Naive thymus-derived CD8-positive, alpha-beta T cell (primary cell): ENCODE data around the gene RHBDF1. TPM values are rescaled to one million over a fixed set of nuclear protein-coding genes. Genes with fewer than 3 reads are reported as not detected.

Source experiments
- ATAC-seq, 2 donors: fragments of 150-1000 bp; cut with Tn5 transposase in 1 of 2; sonication (Bioruptor Pico), chemical (Tn5 transposase) in 1 of 2; 1 replicate in 1 of 2; 2 replicates in 1 of 2; pipeline ENCODE4 v1.10.0; 2021; ENCODE audit warnings: mild to moderate bottlenecking in 2 of 2, moderate library complexity in 2 of 2
- POLR2A ChIA-PET: fragments of 350-600 bp; sonication (Branson Sonifier 250); formaldehyde crosslinking; loops from one replicate; lab custom pipeline; 2021; ENCODE audit warnings: antibody characterized with exemption; lab: Charles Lee
- DNase-seq, 10 donors: peaks; one replicate each; pipeline versions ENCODE4 v3.0.0 to v3.0.0-alpha.2; 2020 to 2022
- H3K27ac Mint-ChIP-seq, 10 donors: one replicate each; pipeline ENCODE4 v1.8.0; 2020 to 2022; ENCODE audit warnings: mild to moderate bottlenecking in 10 of 10, mixed read lengths in 10 of 10, moderate library complexity in 4 of 10, inconsistent platforms in 1 of 10
- H3K27me3 Mint-ChIP-seq, 5 donors: one replicate each; pipeline ENCODE4 v1.8.0; 2021 to 2022; ENCODE audit warnings: mixed read lengths in 5 of 5
- H3K36me3 Mint-ChIP-seq, 3 donors: one replicate each; pipeline ENCODE4 v1.8.0; 2020 to 2022; ENCODE audit warnings: mixed read lengths in 3 of 3, mild to moderate bottlenecking in 2 of 3, inconsistent platforms in 1 of 3
- H3K4me1 Mint-ChIP-seq, 4 donors: one replicate each; pipeline ENCODE4 v1.8.0; 2021 to 2022; ENCODE audit warnings: mixed read lengths in 4 of 4
- H3K4me3 Mint-ChIP-seq, 10 donors: one replicate each; pipeline ENCODE4 v1.8.0; 2020 to 2022; ENCODE audit warnings: mild to moderate bottlenecking in 10 of 10, mixed read lengths in 10 of 10, moderate library complexity in 6 of 10, inconsistent platforms in 1 of 10
- H3K9me3 Mint-ChIP-seq, 9 donors: one replicate each; pipeline ENCODE4 v1.8.0; 2020 to 2022; ENCODE audit warnings: mixed read lengths in 9 of 9, mild to moderate bottlenecking in 3 of 9, inconsistent platforms in 1 of 9, moderate library complexity in 1 of 9
- polyA plus RNA-seq, 3 donors: library from polyadenylated mRNA; unstranded; fragments of 300-500 nt; fragmentation: Illumina TruSeq; gene quantifications; one replicate each; pipeline ENCODE4 v1.2.3, GENCODE V29; 2021
- total RNA-seq, 8 experiments: library from RNA in 2 of 8; stranded (reverse) in 2 of 8; gene quantifications; one replicate each; pipeline ENCODE4 v1.2.3 and lab custom pipeline; 2021 to 2026

Gene RHBDF1
- total and polyA plus RNA-seq, 5 experiments from 2014 or later = 0.50 TPM; not detected in 4

DNA sequence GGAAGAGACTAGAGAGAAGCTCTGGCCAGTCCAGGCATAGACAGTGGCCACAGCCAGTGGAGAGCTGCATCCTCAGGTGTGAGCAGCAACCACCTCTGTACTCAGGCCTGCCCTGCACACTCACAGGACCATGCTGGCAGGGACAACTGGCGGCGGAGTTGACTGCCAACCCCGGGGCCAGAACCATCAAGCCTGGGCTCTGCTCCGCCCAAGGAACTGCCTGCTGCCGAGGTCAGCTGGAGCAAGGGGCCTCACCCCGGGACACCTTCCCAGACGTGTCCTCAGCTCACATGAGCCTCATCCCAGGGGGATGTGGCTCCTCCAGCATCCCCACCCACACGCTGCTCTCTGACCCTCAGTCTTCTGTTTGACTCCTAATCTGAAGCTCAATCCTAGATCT is 3.2 kb downstream of the RHBDF1 start:
- peak overlapping the region in 1 of 10 donors; percentile 37 for H3K27ac Mint-ChIP-seq
- H3K36me3 Mint-ChIP-seq = peaks cover 0 to 3% (median 0%) of the 10 kb centered on the region in 3 donors
- ATAC-seq (no peak), DNase-seq (no peak)
- H3K27me3 Mint-ChIP-seq = peaks cover 15 to 42% (median 21%) of the 10 kb centered on the region in 5 donors
- POLR2A ChIA-PET = no interaction called here
- H3K9me3 Mint-ChIP-seq = no peaks in the 10 kb centered on the region
- peaks cover 6 to 12% (median 7%) of the 10 kb centered on the region in 4 donors for H3K4me1 Mint-ChIP-seq
- H3K4me3 Mint-ChIP-seq = no peak overlapping the region

DNA sequence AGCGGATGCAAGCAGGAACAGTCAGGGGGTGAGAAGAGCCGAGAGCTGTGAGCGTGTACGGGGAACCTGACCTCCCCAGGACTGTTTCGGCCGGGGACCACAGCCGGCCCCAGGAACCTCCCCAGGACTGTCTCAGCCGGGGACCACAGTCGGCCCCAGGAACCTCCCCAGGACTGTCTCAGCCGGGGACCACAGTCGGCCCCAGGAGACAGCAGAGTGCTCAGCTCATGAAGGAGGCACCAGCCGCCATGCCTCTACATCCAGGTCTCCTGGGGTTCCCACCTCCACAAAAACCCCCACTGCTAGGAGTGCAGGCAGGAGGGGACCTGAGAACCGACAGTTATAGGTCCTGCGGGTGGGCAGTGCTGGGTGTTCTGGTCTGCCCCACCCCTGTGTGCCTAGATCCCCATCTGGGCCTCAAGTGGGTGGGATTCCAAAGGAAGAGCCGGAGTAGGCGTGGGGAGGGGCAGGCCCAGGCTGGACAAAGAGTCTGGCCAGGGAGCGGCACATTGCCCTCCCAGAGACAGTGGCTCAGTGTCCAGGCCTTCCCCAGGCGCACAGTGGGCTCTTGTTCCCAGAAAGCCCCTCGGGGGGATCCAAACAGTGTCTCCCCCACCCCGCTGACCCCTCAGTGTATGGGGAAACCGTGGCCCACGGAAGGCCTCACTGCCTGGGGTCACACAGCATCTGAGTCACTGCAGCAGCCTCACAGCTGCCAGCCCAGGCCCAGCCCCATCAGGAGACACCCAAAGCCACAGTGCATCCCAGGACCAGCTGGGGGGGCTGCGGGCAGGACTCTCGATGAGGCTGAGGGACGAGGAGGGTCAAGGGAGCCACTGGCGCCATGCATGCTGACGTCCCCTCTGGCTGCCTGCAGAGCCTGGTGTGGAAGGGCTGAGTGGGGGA is 4.3 kb downstream of the RHBDF1 start:
- H3K27me3 Mint-ChIP-seq = peaks cover 11 to 34% (median 15%) of the 10 kb centered on the region in 5 donors
- no peak overlapping the region for H3K27ac Mint-ChIP-seq
- DNase-seq (no peak), ATAC-seq (no peak)
- POLR2A ChIA-PET = no interaction called here
- H3K4me1 Mint-ChIP-seq = peaks cover 6 to 10% (median 7%) of the 10 kb centered on the region in 4 donors
- no peak overlapping the region for H3K4me3 Mint-ChIP-seq
- no peaks in the 10 kb centered on the region for H3K9me3 Mint-ChIP-seq
- H3K36me3 Mint-ChIP-seq = peaks cover 0 to 3% (median 0%) of the 10 kb centered on the region in 3 donors

DNA sequence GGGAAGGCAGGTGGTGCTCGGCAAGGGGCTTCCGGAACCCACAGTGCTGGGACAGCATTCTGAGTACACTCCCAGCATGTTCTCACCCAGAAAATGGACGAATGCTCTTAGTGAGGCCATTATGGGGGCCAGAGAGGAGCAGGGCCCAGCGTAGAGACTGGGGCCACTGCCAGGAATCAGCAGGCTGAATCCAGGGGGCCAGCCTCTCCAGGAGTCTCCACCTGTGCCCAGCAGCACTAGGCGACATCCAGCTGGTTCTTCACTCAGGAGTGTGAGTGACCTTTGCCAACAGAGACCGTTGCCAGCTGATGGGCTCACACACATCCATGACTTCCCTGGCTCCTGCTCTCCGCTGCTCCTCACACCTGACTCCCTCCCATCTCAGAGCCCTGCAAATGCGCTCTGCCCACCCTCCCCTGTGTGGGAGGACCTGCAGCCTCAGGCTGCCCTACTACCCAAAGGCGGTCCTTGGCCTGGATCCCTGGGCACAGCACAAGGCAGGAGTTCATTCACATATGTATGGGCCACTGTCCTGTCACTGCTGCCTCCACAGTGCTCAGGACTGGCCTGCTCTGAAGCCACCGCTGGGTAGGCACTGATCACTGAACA is 5.1 kb downstream of the RHBDF1 start:
- Mint-ChIP-seq H3K9me3 (no peaks in the 10 kb centered on the region), H3K27ac (no peak overlapping the region), H3K4me1 (peaks cover 3 to 5% (median 4%) of the 10 kb centered on the region in 4 donors), H3K27me3 (peaks cover 8 to 29% (median 11%) of the 10 kb centered on the region in 5 donors), H3K36me3 (no peaks in the 10 kb centered on the region), H3K4me3 (no peak overlapping the region)
- POLR2A ChIA-PET = no interaction called here
- ATAC-seq = no peak
- DNase-seq = no peak

GRCh38 chr16:66309-67182 is 5.9 kb downstream of the RHBDF1 start:
- DNase-seq (no peak), ATAC-seq (no peak)
- Mint-ChIP-seq H3K27me3 (peaks cover 8 to 26% (median 11%) of the 10 kb centered on the region in 5 donors), H3K27ac (no peak overlapping the region), H3K36me3 (no peaks in the 10 kb centered on the region), H3K9me3 (no peaks in the 10 kb centered on the region), H3K4me1 (peaks cover 2 to 5% (median 3%) of the 10 kb centered on the region in 4 donors), H3K4me3 (no peak overlapping the region)
- POLR2A ChIA-PET = interaction anchor here (1.2 to 2.1 kb wide), 3 partner anchors 11 to 31 kb away, joined by 4 to 18 read pairs (median 10); no protein-coding TSS in a partner anchor

GRCh38 chr16:65745-66144 is 6.7 kb downstream of the RHBDF1 start:
- peaks cover 0 to 5% (median 3%) of the 10 kb centered on the region in 4 donors for H3K4me1 Mint-ChIP-seq
- DNase-seq (peak; percentile 64 to 88 (median 80)), ATAC-seq (peak; percentile 97 to 98)
- peaks cover 5 to 21% (median 10%) of the 10 kb centered on the region in 5 donors for H3K27me3 Mint-ChIP-seq
- H3K9me3 Mint-ChIP-seq = no peaks in the 10 kb centered on the region
- no peak overlapping the region for H3K4me3 Mint-ChIP-seq
- H3K36me3 Mint-ChIP-seq = no peaks in the 10 kb centered on the region
- H3K27ac Mint-ChIP-seq = peak overlapping the region in 1 of 10 donors; percentile 11
- POLR2A ChIA-PET = interaction anchor here (1.2 to 2.1 kb wide), 3 partner anchors 11 to 32 kb away, joined by 4 to 18 read pairs (median 10); no protein-coding TSS in a partner anchor

DNA sequence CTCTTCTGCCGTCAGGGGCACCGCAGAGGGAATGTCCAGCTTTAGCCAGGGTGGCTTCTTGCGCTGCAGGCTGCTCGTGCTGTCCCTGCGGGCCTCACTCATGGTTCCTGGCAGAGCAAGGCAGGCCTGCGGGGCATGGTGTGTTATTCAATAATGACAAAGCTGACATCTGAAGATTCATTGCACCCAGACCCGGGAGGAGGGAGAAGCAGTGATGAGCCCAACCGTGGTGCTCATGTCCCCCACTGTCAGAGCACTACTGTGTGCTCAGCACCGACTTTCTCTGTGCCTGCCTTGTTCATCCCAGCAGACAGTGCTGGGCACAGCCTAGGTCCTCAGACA is 7.5 kb downstream of the RHBDF1 start:
- no peaks in the 10 kb centered on the region for H3K9me3 Mint-ChIP-seq
- peaks cover 0 to 5% (median 3%) of the 10 kb centered on the region in 4 donors for H3K4me1 Mint-ChIP-seq
- H3K27ac Mint-ChIP-seq = no peak overlapping the region

GRCh38 chr16:63998-64913 is 8.2 kb downstream of the RHBDF1 start:
- Mint-ChIP-seq H3K36me3 (no peaks in the 10 kb centered on the region), H3K9me3 (no peaks in the 10 kb centered on the region), H3K27ac (peak overlapping the region in 1 of 10 donors; percentile 61), H3K4me3 (no peak overlapping the region), H3K27me3 (peaks cover 0 to 10% (median 3%) of the 10 kb centered on the region in 5 donors), H3K4me1 (peaks cover 0 to 5% (median 3%) of the 10 kb centered on the region in 4 donors)
- POLR2A ChIA-PET = interaction anchor here (2.0 kb wide), 1 partner anchor 31 kb away, joined by 10 read pairs; no protein-coding TSS in a partner anchor
- DNase-seq (no peak), ATAC-seq (no peak)

More for the DNA sequence above, 7.5 kb downstream of the RHBDF1 start:
- POLR2A ChIA-PET = interaction anchor here (2.0 to 2.1 kb wide), 2 partner anchors 30 to 33 kb away, joined by 10 to 18 read pairs; no protein-coding TSS in a partner anchor
- Mint-ChIP-seq H3K4me3 (no peak overlapping the region), H3K27me3 (peaks cover 3 to 15% (median 6%) of the 10 kb centered on the region in 5 donors), H3K36me3 (no peaks in the 10 kb centered on the region)
- ATAC-seq = no peak
- DNase-seq = no peak

DNA sequence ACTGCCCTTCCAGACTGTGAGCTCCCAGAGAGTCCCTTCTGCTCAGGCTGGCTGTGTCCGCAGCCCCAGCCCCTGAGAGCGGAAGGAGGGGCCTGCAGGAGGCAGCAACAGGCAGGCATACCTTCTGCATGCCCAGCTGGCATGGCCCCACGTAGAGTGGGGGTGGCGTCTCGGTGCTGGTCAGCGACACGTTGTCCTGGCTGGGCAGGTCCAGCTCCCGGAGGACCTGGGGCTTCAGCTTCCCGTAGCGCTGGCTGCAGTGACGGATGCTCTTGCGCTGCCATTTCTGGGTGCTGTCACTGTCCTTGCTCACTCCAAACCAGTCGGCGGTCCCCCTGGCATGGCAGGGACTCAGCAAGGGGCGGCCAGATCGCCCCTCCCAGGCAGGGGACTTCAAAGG is 9.0 kb downstream of the RHBDF1 start:
- no peak for ATAC-seq
- H3K9me3 Mint-ChIP-seq = no peaks in the 10 kb centered on the region
- H3K36me3 Mint-ChIP-seq = no peaks in the 10 kb centered on the region
- H3K27ac Mint-ChIP-seq = no peak overlapping the region
- DNase-seq = no peak
- peaks cover 0 to 10% (median 3%) of the 10 kb centered on the region in 5 donors for H3K27me3 Mint-ChIP-seq
- POLR2A ChIA-PET = no interaction called here
- no peak overlapping the region for H3K4me3 Mint-ChIP-seq
- peaks cover 0 to 5% (median 3%) of the 10 kb centered on the region in 4 donors for H3K4me1 Mint-ChIP-seq

GRCh38 chr16:62968-63391 is 9.5 kb downstream of the RHBDF1 start:
- Mint-ChIP-seq H3K27ac (no peak overlapping the region), H3K27me3 (peaks cover 0 to 10% (median 3%) of the 10 kb centered on the region in 5 donors), H3K4me1 (peaks cover 0 to 5% (median 4%) of the 10 kb centered on the region in 4 donors), H3K9me3 (no peaks in the 10 kb centered on the region), H3K4me3 (no peak overlapping the region), H3K36me3 (no peaks in the 10 kb centered on the region)
- POLR2A ChIA-PET = no interaction called here
- no peak for DNase-seq
- no peak for ATAC-seq

- Mint-ChIP-seq H3K27me3 (peaks cover 0 to 8% (median 3%) of the 10 kb centered on the region in 5 donors), H3K4me1 (peaks cover 0 to 5% (median 4%) of the 10 kb centered on the region in 4 donors), H3K36me3 (no peaks in the 10 kb centered on the region), H3K4me3 (no peak overlapping the region), H3K9me3 (no peaks in the 10 kb centered on the region), H3K27ac (no peak overlapping the region)
- no peak for ATAC-seq
- POLR2A ChIA-PET = interaction anchor here (0.6 kb wide), 1 partner anchor 277 kb away, joined by 6 read pairs; no protein-coding TSS in a partner anchor
- no peak for DNase-seq
Measured at GRCh38 chr16:62283-62967, 10.0 kb downstream of the RHBDF1 start.

- peaks cover 0 to 5% (median 4%) of the 10 kb centered on the region in 4 donors for H3K4me1 Mint-ChIP-seq
- ATAC-seq = no peak
- no peak for DNase-seq
- no peak overlapping the region for H3K4me3 Mint-ChIP-seq
- POLR2A ChIA-PET = interaction anchor here (0.6 kb wide), 1 partner anchor 277 kb away, joined by 6 read pairs; no protein-coding TSS in a partner anchor
- no peak overlapping the region for H3K27ac Mint-ChIP-seq
- H3K9me3 Mint-ChIP-seq = no peaks in the 10 kb centered on the region
- H3K27me3 Mint-ChIP-seq = peaks cover 0 to 7% (median 3%) of the 10 kb centered on the region in 5 donors
- no peaks in the 10 kb centered on the region for H3K36me3 Mint-ChIP-seq
Measured at GRCh38 chr16:61879-62281, 10.6 kb downstream of the RHBDF1 start.
